ENCODE results near the gene PRSS56.
A peak's percentile ranks its signal among the peaks of the same experiment; 100 is the strongest.
"Not testable (repeated sequence)": the region's sequence is repeated elsewhere in the genome, so short reads cannot be mapped to it uniquely, and the experiment has no call there.

Gene PRSS56

GRCh38 chr2:232542715-232543467 lies 22.7 kb downstream of the PRSS56 start:
- DNase-seq: no peak

GRCh38 chr2:232543491-232543890 lies 23.3 kb downstream of the PRSS56 start:
- no peak for DNase-seq

- no peak for DNase-seq
These were observed 23.9 kb downstream of the PRSS56 start for GRCh38 chr2:232543928-232544631.

GRCh38 chr2:232544674-232545073 lies 24.5 kb downstream of the PRSS56 start:
- no peak for DNase-seq

- peak; percentile 28 for DNase-seq
These were observed 25.6 kb downstream of the PRSS56 start for GRCh38 chr2:232545511-232546375.

- DNase-seq: no peak
These were observed 27.8 kb downstream of the PRSS56 start for GRCh38 chr2:232547991-232548390.

GRCh38 chr2:232549655-232550353 lies 29.6 kb downstream of the PRSS56 start:
- DNase-seq: no peak

- peak; percentile 87 for DNase-seq
These were observed 30.4 kb downstream of the PRSS56 start, which contains the start of the genes EIF4E2 and TIGD1 for GRCh38 chr2:232550354-232551249. TSS of gene EIF4E2 (plus strand) at chr2:232550689. CDS start at chr2:232550725, 36 bp downstream. TSS of gene TIGD1 (minus strand) at chr2:232550557. CDS start at chr2:232549882, 675 bp downstream.

GRCh38 chr2:232551250-232551638 lies 31.1 kb downstream of the PRSS56 start:
- DNase-seq: no peak

- DNase-seq: no peak
These were observed 31.6 kb downstream of the PRSS56 start for GRCh38 chr2:232551776-232552175.

GRCh38 chr2:232556426-232556825 lies 36.2 kb downstream of the PRSS56 start:
- no peak for DNase-seq

GRCh38 chr2:232562515-232563151 lies 42.4 kb downstream of the PRSS56 start:
- peak; percentile 31 for DNase-seq

GRCh38 chr2:232563580-232563979 lies 43.4 kb downstream of the PRSS56 start:
- DNase-seq: no peak

- DNase-seq: no peak
These were observed 47.5 kb downstream of the PRSS56 start for GRCh38 chr2:232567721-232568120.

GRCh38 chr2:232568161-232568560 lies 48.0 kb downstream of the PRSS56 start:
- peak; percentile 49 for DNase-seq

GRCh38 chr2:232569541-232569940 lies 49.4 kb downstream of the PRSS56 start:
- DNase-seq: no peak

- DNase-seq: not testable (repeated sequence)
These were observed 50.3 kb downstream of the PRSS56 start for GRCh38 chr2:232570481-232570880.

GRCh38 chr2:232571026-232571474 lies 50.9 kb downstream of the PRSS56 start:
- no peak for DNase-seq

GRCh38 chr2:232573042-232573441 lies 52.9 kb downstream of the PRSS56 start:
- no peak for DNase-seq

- DNase-seq: no peak
These were observed 53.7 kb downstream of the PRSS56 start for GRCh38 chr2:232573771-232574435.
